Vagina (tissue), 2 donors: ENCODE data around the gene CSMD2. TPM values are rescaled to one million over a fixed set of nuclear protein-coding genes. Genes with fewer than 3 reads are reported as not detected.

Experiments used
- DNase-seq, 2 donors: peaks; one replicate each; pipeline ENCODE4 v3.0.0-alpha.2; 2017; ENCODE audit errors: extremely low spot score in 2 of 2
- H3K27ac ChIP-seq: fragments of 200-600 bp; sonication (generic); one replicate; pipeline ENCODE4 v1.5.1; 2019
- H3K27me3 ChIP-seq: fragments of 200-600 bp; sonication (generic); one replicate; pipeline ENCODE4 v1.5.1; 2019
- H3K36me3 ChIP-seq, 2 donors: fragments of 200-600 bp; sonication (generic); one replicate each; pipeline ENCODE4 v1.5.1; 2017 to 2019
- H3K4me1 ChIP-seq: fragments of 200-600 bp; sonication (generic); one replicate; pipeline ENCODE4 v1.5.1; 2019
- H3K4me3 ChIP-seq, 2 donors: fragments of 200-600 bp; sonication (generic); 1 replicate in 1 of 2; 2 replicates in 1 of 2; pipeline ENCODE4 v1.5.1; 2016 to 2019
- H3K9me3 ChIP-seq: fragments of 200-600 bp; sonication (generic); one replicate; pipeline ENCODE4 v1.5.1; 2019
- POLR2A ChIP-seq, 2 donors: fragments of 450-650 bp; IDR thresholded peaks; one replicate each; pipeline ENCODE4 v1.6.1; 2017; ENCODE audit warnings: antibody characterized with exemption in 2 of 2, mild to moderate bottlenecking in 2 of 2, moderate library complexity in 2 of 2
- POLR2AphosphoS5 ChIP-seq, 2 donors: sonication (generic); formaldehyde crosslinking; IDR thresholded peaks; one replicate each; pipeline ENCODE4 v1.9.0; 2017; ENCODE audit warnings: antibody characterized with exemption in 2 of 2, mild to moderate bottlenecking in 2 of 2, low read depth in 1 of 2; ENCODE audit not compliant: insufficient read depth in 1 of 2
- intact Hi-C: fragments of 100-400 bp; cut with DNase I; formaldehyde crosslinking; loops from one replicate; pipeline ENCODE4 v1.15.1; 2023
- total RNA-seq: library from RNA; depleted of rRNA; stranded (reverse); fragments of >200 nt; gene quantifications from one replicate; pipeline ENCODE4 v1.2.3, GENCODE V29; 2016
- TF ChIP-seq, protein P1 (sequence below), 3 experiments: fragments of 450-650 bp in 2 of 3; fragments of 200-600 bp in 1 of 3; sonication (generic) in 1 of 3; IDR thresholded peaks; one replicate each; pipeline ENCODE4 v1.5.1; 2017 to 2019; ENCODE audit warnings: antibody characterized with exemption in 3 of 3, mild to moderate bottlenecking in 2 of 3, moderate library complexity in 2 of 3

Gene CSMD2
- total RNA-seq, 1 donor from 2014 or later: 0.25 TPM

GRCh38 chr1:33563699-33564098, 601.3 kb downstream of the CSMD2 start:
- no peaks in the 10 kb centered on the region for H3K4me1 ChIP-seq
- no peak overlapping the region for H3K27ac ChIP-seq
- H3K27me3 ChIP-seq: no peaks in the 10 kb centered on the region
- no peak for DNase-seq
- no peaks in the 10 kb centered on the region for H3K36me3 ChIP-seq
- no peak overlapping the region for H3K4me3 ChIP-seq
- no peaks in the 10 kb centered on the region for H3K9me3 ChIP-seq
- intact Hi-C loops: no loop called here
- no peak for TF ChIP-seq POLR2AphosphoS5 (IDR thresholded peaks at IDR 0.05; ENCODE audit: insufficient read depth in 1 of 2, low read depth in 1 of 2)
- TF ChIP-seq, protein P1, sequence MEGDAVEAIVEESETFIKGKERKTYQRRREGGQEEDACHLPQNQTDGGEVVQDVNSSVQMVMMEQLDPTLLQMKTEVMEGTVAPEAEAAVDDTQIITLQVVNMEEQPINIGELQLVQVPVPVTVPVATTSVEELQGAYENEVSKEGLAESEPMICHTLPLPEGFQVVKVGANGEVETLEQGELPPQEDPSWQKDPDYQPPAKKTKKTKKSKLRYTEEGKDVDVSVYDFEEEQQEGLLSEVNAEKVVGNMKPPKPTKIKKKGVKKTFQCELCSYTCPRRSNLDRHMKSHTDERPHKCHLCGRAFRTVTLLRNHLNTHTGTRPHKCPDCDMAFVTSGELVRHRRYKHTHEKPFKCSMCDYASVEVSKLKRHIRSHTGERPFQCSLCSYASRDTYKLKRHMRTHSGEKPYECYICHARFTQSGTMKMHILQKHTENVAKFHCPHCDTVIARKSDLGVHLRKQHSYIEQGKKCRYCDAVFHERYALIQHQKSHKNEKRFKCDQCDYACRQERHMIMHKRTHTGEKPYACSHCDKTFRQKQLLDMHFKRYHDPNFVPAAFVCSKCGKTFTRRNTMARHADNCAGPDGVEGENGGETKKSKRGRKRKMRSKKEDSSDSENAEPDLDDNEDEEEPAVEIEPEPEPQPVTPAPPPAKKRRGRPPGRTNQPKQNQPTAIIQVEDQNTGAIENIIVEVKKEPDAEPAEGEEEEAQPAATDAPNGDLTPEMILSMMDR (IDR thresholded peaks at IDR 0.05): no peak
- no peak for TF ChIP-seq POLR2A (IDR thresholded peaks at IDR 0.05)

- Histone ChIP-seq H3K4me3 (no peak overlapping the region), H3K27me3 (no peaks in the 10 kb centered on the region), H3K9me3 (no peaks in the 10 kb centered on the region), H3K36me3 (no peaks in the 10 kb centered on the region), H3K4me1 (no peaks in the 10 kb centered on the region), H3K27ac (no peak overlapping the region)
- intact Hi-C loops: no loop called here
- no peak for DNase-seq
- TF ChIP-seq POLR2AphosphoS5 (IDR thresholded peaks at IDR 0.05; ENCODE audit: insufficient read depth in 1 of 2, low read depth in 1 of 2) (no peak), POLR2A (IDR thresholded peaks at IDR 0.05) (no peak)
- TF ChIP-seq, protein P1 (IDR thresholded peaks at IDR 0.05): no peak
Measured at GRCh38 chr1:33562563-33562962, 602.5 kb downstream of the CSMD2 start.

DNA sequence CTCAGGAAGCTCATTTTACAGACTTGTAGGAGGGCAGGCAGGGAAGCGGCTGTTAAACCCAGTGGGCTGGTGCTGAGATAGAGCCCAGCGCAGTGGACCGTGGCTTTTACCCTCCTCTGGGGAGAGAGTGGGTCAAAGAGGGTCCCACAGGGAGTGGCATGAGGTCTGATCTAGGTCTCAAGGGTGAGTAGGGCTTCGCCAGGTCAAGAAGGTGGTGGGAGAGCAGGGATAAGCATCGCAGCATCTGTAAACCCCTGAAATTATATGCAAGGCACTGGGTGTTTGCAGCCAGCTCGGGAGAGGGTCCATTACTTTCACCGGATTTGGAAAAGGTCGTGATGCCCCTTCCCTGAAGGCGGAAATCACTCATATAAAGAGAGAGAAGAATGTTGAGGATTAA, 603.5 kb downstream of the CSMD2 start:
- H3K27ac ChIP-seq: no peak overlapping the region
- intact Hi-C loops: no loop called here
- H3K9me3 ChIP-seq: no peaks in the 10 kb centered on the region
- TF ChIP-seq POLR2A (IDR thresholded peaks at IDR 0.05): no peak
- TF ChIP-seq, protein P1 (IDR thresholded peaks at IDR 0.05): no peak
- TF ChIP-seq POLR2AphosphoS5 (IDR thresholded peaks at IDR 0.05; ENCODE audit: insufficient read depth in 1 of 2, low read depth in 1 of 2): no peak
- no peaks in the 10 kb centered on the region for H3K27me3 ChIP-seq
- no peak overlapping the region for H3K4me3 ChIP-seq
- H3K4me1 ChIP-seq: no peaks in the 10 kb centered on the region
- H3K36me3 ChIP-seq: no peaks in the 10 kb centered on the region
- no peak for DNase-seq

DNA sequence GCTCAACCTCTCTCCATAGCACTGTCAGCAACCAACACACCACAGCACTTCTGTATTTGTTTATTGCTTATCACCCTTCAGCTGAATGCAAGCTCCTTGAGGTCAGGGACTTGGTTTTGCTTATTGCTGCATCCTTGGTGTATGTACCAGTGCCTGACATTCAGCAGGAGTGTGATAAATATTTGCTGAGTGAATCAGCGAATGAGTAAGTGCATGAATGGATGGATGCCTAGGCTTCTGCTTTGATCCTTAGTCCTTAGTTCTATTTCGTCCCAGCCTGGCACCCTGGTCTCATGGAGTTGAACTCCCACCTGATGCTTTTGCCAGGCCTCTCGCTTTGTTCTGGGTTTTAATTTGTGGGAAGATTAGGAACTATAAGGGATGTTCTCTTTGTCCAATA, 604.4 kb downstream of the CSMD2 start:
- no peak for DNase-seq
- Histone ChIP-seq H3K4me3 (no peak overlapping the region), H3K36me3 (no peaks in the 10 kb centered on the region), H3K9me3 (no peaks in the 10 kb centered on the region), H3K27me3 (no peaks in the 10 kb centered on the region), H3K4me1 (no peaks in the 10 kb centered on the region), H3K27ac (no peak overlapping the region)
- intact Hi-C loops: no loop called here
- no peak for TF ChIP-seq POLR2A (IDR thresholded peaks at IDR 0.05)
- no peak for TF ChIP-seq POLR2AphosphoS5 (IDR thresholded peaks at IDR 0.05; ENCODE audit: insufficient read depth in 1 of 2, low read depth in 1 of 2)
- TF ChIP-seq, protein P1 (IDR thresholded peaks at IDR 0.05): no peak

DNA sequence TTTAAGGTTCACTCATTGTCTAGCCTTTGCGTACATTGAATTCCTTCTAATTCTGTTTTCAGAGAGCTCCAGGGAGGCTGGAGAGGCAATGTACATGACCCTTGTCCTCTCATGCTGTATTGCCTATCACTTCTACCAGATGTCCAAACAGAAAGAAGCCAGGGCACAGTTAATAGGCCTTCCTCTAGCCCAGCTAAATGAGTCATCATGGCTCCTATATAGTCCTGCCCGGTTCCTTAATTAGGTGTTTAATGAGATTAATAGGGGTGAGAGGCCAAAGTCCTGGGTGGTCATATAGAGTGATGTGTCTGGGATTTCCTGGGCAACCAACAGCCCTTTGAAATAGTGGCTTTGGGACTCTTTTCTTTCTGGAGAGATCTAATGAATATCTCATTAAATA, 616.3 kb downstream of the CSMD2 start:
- H3K4me1 ChIP-seq: no peaks in the 10 kb centered on the region
- intact Hi-C loops: no loop called here

More for the DNA sequence above, 616.3 kb downstream of the CSMD2 start:
- Histone ChIP-seq H3K4me3 (no peak overlapping the region), H3K9me3 (peaks cover 8% of the 10 kb centered on the region), H3K27ac (no peak overlapping the region), H3K27me3 (no peaks in the 10 kb centered on the region), H3K36me3 (no peaks in the 10 kb centered on the region)
- TF ChIP-seq POLR2A (IDR thresholded peaks at IDR 0.05) (no peak), POLR2AphosphoS5 (IDR thresholded peaks at IDR 0.05; ENCODE audit: insufficient read depth in 1 of 2, low read depth in 1 of 2) (no peak)
- TF ChIP-seq, protein P1 (IDR thresholded peaks at IDR 0.05): no peak
- DNase-seq: no peak
